ENCODE measurements around the gene SCN10A.

- TF ChIP-seq CTCF (IDR thresholded peaks at IDR 0.05; ENCODE audit: low read depth, low read length) = no peak
- TF ChIP-seq EZH2phosphoT487 (IDR thresholded peaks at IDR 0.05; ENCODE audit: low read depth) = no peak
Observed at GRCh38 chr3:38834110-38834509, 18.1 kb upstream of the SCN10A start.

All from OCI-LY3 (cell line).